B cell (primary cell): Measurements from ENCODE around the gene NEUROG2. TPM values are rescaled to one million over a fixed set of nuclear protein-coding genes. Genes with fewer than 3 reads are reported as not detected.

ENCODE experiments used
- ATAC-seq: fragments of 200-7000 bp; cut with Tn5 transposase; one replicate; pipeline ENCODE4 v1.10.0; 2021; ENCODE audit warnings: low read depth, mild to moderate bottlenecking, moderate number of reproducible peaks, moderate library complexity
- CTCF ChIA-PET: fragments of 350-600 bp; sonication (Branson Sonifier 250); formaldehyde crosslinking; loops from one replicate; lab custom pipeline; 2021; ENCODE audit warnings: antibody characterized with exemption, inconsistent platforms; lab: Charles Lee
- POLR2A ChIA-PET: fragments of 350-600 bp; sonication (Branson Sonifier 250); formaldehyde crosslinking; loops from one replicate; lab custom pipeline; 2021; ENCODE audit warnings: antibody characterized with exemption; lab: Charles Lee
- DNase-seq: peaks from one replicate; pipeline ENCODE4 v3.0.0; 2013
- H2AFZ ChIP-seq: 2 replicates; pipeline ENCODE4 v1.6.1; 2012; ENCODE audit warnings: mild to moderate bottlenecking, low read depth, low read length; ENCODE audit not compliant: insufficient read depth, poor library complexity, severe bottlenecking
- H3K27ac ChIP-seq, 2 donors: 1 replicate in 1 of 2; 2 replicates in 1 of 2; pipeline ENCODE4 v1.5.1; 2012 to 2013; ENCODE audit warnings: low read length in 2 of 2, mild to moderate bottlenecking in 2 of 2, moderate library complexity in 1 of 2
- H3K27me3 ChIP-seq, 4 experiments: fragments of 200-600 bp in 1 of 4; sonication (generic) in 1 of 4; replicated peaks in 1 of 4; 1 replicate in 2 of 4; 2 replicates in 2 of 4; pipeline versions ENCODE4 v1.6.1 to v1.7.0; 2013 to 2016; ENCODE audit warnings: low read length in 3 of 4, mild to moderate bottlenecking in 2 of 4, mixed read lengths in 1 of 4, moderate library complexity in 1 of 4; ENCODE audit not compliant: insufficient read depth in 4 of 4, control insufficient read depth in 3 of 4; ENCODE audit errors: control extremely low read depth in 1 of 4
- H3K36me3 ChIP-seq, 2 experiments: replicated peaks in 1 of 2; 1 replicate in 1 of 2; 2 replicates in 1 of 2; pipeline versions ENCODE4 v1.6.1 to v1.7.1; 2013; ENCODE audit warnings: low read length in 1 of 2; ENCODE audit not compliant: insufficient read depth in 2 of 2, control insufficient read depth in 1 of 2; ENCODE audit errors: control extremely low read depth in 1 of 2, extremely low read depth in 1 of 2
- H3K4me1 ChIP-seq, 2 donors: fragments of 200-600 bp in 1 of 2; sonication (generic) in 1 of 2; 1 replicate in 1 of 2; 2 replicates in 1 of 2; pipeline versions ENCODE4 v1.5.1 to v1.6.1; 2013 to 2017; ENCODE audit warnings: low read length in 2 of 2; ENCODE audit not compliant: control insufficient read depth in 2 of 2, insufficient read depth in 2 of 2
- H3K4me2 ChIP-seq: replicated peaks from 2 replicates; pipeline ENCODE3; 2012; ENCODE audit warnings: mild to moderate bottlenecking, low read depth, low read length; ENCODE audit not compliant: poor library complexity, severe bottlenecking
- H3K4me3 ChIP-seq, 5 experiments: fragments of 200-600 bp in 1 of 5; sonication (generic) in 1 of 5; 1 replicate in 3 of 5; 2 replicates in 2 of 5; pipeline versions ENCODE4 v1.5.1 to v1.7.0; 2011 to 2016; ENCODE audit warnings: low read length in 4 of 5, mild to moderate bottlenecking in 4 of 5, low read depth in 2 of 5, control low read depth in 1 of 5, moderate library complexity in 1 of 5; ENCODE audit not compliant: insufficient read depth in 1 of 5; ENCODE audit errors: control extremely low read depth in 1 of 5, extremely low read depth in 1 of 5
- H3K79me2 ChIP-seq: fragments of 200-600 bp; sonication (generic); one replicate; pipeline ENCODE4 v1.6.0; 2016; ENCODE audit warnings: low read length; ENCODE audit not compliant: control insufficient read depth, insufficient read depth
- H3K9ac ChIP-seq: fragments of 200-600 bp; sonication (generic); 2 replicates; pipeline ENCODE4 v1.6.1; 2017; ENCODE audit warnings: mild to moderate bottlenecking, low read length, moderate library complexity
- H3K9me3 ChIP-seq, 3 donors: one replicate each; pipeline versions ENCODE4 v1.6.1 to v1.7.1; 2013; ENCODE audit warnings: low read length in 2 of 3; ENCODE audit not compliant: control insufficient read depth in 2 of 3, insufficient read depth in 1 of 3; ENCODE audit errors: control extremely low read depth in 1 of 3
- H4K20me1 ChIP-seq: 2 replicates; pipeline ENCODE4 v1.6.0; 2012; ENCODE audit warnings: mild to moderate bottlenecking, low read length; ENCODE audit not compliant: insufficient read depth, control insufficient read depth, poor library complexity, severe bottlenecking
- H3K27ac Mint-ChIP-seq: one replicate; pipeline ENCODE4 v1.8.0; 2021; ENCODE audit warnings: mixed read lengths
- H3K27me3 Mint-ChIP-seq: one replicate; pipeline ENCODE4 v1.8.0; 2021; ENCODE audit warnings: mixed read lengths
- H3K4me1 Mint-ChIP-seq: one replicate; pipeline ENCODE4 v1.8.0; 2021; ENCODE audit warnings: mixed read lengths
- H3K4me3 Mint-ChIP-seq: one replicate; pipeline ENCODE4 v1.8.0; 2021; ENCODE audit warnings: mixed read lengths
- H3K9me3 Mint-ChIP-seq: one replicate; pipeline ENCODE4 v1.8.0; 2022; ENCODE audit warnings: mixed read lengths; ENCODE audit not compliant: insufficient read depth
- CTCF ChIP-seq: fragments of 200-600 bp; IDR thresholded peaks from one replicate; pipeline ENCODE4 v1.8.0; 2022; ENCODE audit warnings: antibody characterized with exemption, mild to moderate bottlenecking
- EZH2 ChIP-seq: IDR thresholded peaks from 2 replicates; pipeline ENCODE4 v1.6.1; 2012; ENCODE audit warnings: borderline replicate concordance, low read depth, mild to moderate bottlenecking, moderate library complexity, low read length; ENCODE audit not compliant: insufficient read depth, poor library complexity, severe bottlenecking
- intact Hi-C: fragments of 100-400 bp; cut with micrococcal nuclease; formaldehyde crosslinking; loops from one replicate; pipeline ENCODE4 v1.10.0; 2022
- polyA plus RNA-seq: library from polyadenylated mRNA; depleted of rRNA; stranded (reverse); fragments of >200 nt; gene quantifications from 2 replicates; pipeline ENCODE4 v1.2.3, GENCODE V29; 2012
- total RNA-seq, 2 donors: library from RNA; stranded (reverse); fragments of 120-200 nt in 1 of 2; gene quantifications; 1 replicate in 1 of 2; 2 replicates in 1 of 2; pipeline versions ENCODE4 v1.2.3 to v1.2.4, GENCODE V29; 2013 to 2022

The NEUROG2 gene
- total and polyA plus RNA-seq, 2 donors (not counting 1 experiment from before 2014, with no cell fraction given) = not detected

GRCh38 chr4:112518675-112519074 is 2.7 kb upstream of the NEUROG2 start:
- POLR2A ChIA-PET = no interaction called here

More at GRCh38 chr4:112518675-112519074, 2.7 kb upstream of the NEUROG2 start:
- Histone ChIP-seq H3K4me2 (no peak overlapping the region), H3K27me3 (peaks cover 2 to 89% (median 79%) of the 10 kb centered on the region in 4 experiments), H3K9me3 (peaks cover 0 to 48% (median 23%) of the 10 kb centered on the region in 3 donors), H3K4me1 (peaks cover 61 to 84% of the 10 kb centered on the region in 2 donors), H4K20me1 (no peaks in the 10 kb centered on the region), H2AFZ (no peak overlapping the region), H3K36me3 (no peaks in the 10 kb centered on the region), H3K9ac (no peak overlapping the region), H3K79me2 (no peaks in the 10 kb centered on the region), H3K4me3 (no peak overlapping the region), H3K27ac (no peak overlapping the region)
- CTCF ChIA-PET = interaction anchor here (0.9 kb wide), 1 partner anchor 300 kb away, joined by 3 read pairs; no protein-coding TSS in a partner anchor
- Mint-ChIP-seq H3K4me3 (no peak overlapping the region), H3K9me3 (no peaks in the 10 kb centered on the region), H3K4me1 (peaks cover 70% of the 10 kb centered on the region), H3K27me3 (peaks cover 94% of the 10 kb centered on the region), H3K27ac (no peak overlapping the region)
- DNase-seq = no peak
- intact Hi-C loops = loop anchor here (2.0 to 10.0 kb wide), 3 partner anchors 186 to 1904 kb away; partner anchors contain the start of gene AP1AR
- no peak for ATAC-seq
- TF ChIP-seq EZH2 = no peak
- no peak for TF ChIP-seq CTCF
